GM18858 (cell line): ENCODE data around the gene CLEC2L.
"Not testable (repeated sequence)": the region's sequence is repeated elsewhere in the genome, so short reads cannot be mapped to it uniquely, and the experiment has no call there.

Experiments
- ATAC-seq: cut with Tn5 transposase; IDR thresholded peaks from one replicate; pipeline ENCODE4 v1.9.1; 2021; ENCODE audit not compliant: unreplicated experiment

CLEC2L gene

DNA sequence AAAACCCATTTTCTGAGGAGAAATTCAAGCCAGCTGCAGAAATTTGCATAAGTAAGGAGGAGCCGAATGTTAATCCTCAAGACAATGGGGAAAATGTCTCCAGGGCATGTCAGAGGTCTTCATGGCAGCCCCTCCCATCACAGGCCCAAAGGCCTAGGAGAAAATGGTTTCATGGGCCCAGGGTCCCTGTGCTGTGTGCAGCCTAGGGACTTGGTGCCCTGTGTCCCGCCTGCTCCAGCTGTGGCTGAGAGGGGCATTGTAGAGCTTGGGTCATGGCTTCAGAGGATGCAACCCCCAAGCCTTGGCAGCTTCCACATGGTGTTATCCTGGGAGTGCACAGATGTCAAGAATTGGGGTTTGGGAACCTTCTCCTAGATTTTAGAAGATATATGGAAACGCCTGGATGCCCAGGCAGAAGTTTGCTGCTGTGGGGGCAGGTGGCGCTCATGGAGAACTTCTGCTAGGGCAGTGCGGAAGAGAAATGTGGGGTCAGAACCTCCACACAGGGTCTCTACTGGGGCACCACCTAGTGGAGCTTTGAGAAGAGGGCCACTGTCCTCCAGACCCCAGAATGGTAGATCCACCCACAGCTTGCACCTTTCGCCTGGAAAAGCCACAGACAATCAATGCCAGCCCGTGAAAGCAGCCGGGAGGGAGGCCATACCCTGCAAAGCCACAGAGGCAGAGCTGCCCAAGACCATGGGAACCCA is 30.7 kb downstream of the CLEC2L start:
- ATAC-seq, result not testable (repeated sequence)

DNA sequence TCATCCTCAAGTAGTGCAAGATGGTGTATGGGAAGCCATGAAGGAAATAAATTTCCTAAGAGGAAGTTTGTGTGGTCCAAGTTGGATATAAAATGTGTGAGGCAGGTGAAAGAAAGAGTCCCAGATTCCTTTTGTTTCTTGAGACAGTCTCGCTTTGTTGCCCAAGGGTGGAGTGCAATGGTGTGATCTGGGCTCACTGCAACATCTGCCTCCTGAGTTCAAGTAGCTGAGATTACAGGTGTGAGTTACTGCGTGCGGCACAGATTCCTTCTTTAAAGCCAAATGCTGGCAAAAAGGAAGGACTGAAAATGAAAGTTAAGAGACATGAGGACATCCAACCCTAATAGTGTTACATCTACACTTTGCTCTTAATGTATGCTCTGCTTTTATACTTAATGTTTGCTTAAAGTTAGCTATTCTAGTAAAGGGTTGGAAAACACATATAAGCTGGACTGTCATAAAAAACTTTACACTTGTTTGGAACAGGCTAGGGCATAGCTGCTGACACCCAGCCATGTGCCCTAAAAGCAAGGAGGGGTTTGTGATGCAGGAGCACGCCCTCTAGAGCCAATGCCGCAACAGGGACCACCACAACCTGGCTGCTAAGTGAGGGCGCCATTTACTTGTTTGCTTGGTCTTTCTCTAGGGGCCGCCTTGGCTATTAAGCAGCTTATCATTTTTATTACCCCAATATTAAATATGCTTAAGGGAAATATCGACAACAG is 34.5 kb downstream of the CLEC2L start:
- no peak for ATAC-seq

DNA sequence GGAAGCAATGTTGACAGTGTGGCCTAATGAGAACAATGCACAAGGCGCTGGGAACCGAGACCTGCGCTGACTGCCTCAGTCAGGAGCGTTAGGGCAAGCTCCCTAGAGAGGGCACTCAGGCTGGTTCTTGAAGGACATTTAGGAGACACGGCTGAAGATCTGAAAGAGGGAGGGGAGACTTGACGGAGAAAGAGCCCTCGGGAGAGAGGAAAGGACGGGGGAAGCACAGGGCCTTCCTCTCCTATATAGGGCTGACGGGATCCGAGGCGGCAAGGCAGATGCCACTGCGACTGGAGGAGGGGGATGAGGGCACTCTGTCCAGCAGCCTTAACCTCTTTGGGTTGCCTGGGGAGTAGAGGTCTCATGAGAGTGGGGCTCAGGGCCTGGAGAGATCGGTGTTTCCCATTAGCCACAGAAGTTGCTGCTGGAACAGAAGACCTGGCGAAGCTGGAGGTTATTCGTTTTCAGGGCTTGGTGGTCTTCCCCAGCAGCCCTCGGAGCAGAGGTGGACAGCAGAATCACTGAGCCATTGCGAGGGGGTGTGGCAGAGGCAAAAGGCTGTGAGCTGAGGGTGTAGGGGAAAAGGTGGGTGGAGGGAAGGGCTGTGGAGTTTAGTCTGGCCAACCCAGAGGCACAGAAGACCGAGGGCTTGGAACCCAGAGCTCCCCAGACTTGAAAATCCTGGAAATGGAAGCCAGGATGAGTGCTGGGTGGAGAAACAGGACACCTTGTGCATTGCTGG is 36.0 kb downstream of the CLEC2L start:
- ATAC-seq, result no peak

DNA sequence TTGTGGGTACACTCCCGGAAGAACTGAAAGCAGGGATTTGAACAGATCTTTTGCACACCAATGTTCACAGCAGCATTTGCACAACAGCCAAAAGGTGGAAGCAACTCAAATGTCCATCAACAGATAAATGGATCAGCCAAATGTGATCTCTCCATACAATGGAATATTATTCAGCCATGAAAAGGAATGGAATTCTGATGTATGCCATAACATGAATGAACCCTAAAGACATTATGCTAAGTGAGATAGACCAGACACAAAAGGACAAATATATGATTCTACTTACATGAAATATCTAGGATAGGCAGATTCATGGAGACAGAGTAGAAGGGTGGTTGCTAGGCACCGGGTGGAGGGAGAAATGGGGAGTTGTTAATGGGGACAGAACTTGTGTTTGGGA is 36.7 kb downstream of the CLEC2L start:
- ATAC-seq, result no peak

DNA sequence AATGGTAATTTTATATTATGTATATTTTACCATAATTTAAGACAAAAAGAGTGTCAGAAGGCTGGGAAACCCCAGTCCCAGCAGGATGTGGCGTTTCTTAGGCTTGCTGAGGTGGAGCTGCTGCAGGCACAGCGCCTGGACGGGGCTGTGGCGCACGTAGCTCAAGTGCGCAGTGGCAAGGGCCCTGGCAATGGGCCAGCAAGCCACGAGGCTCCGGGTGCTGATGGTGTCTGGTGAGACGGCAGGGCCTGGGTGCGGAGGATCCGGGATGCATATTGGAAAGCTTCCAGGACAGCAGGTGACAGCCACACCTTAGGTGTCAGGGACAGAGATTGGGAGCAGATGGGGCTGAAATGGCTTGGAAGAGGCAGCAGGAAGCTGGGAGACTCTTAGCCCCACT is 37.2 kb downstream of the CLEC2L start:
- no peak for ATAC-seq

DNA sequence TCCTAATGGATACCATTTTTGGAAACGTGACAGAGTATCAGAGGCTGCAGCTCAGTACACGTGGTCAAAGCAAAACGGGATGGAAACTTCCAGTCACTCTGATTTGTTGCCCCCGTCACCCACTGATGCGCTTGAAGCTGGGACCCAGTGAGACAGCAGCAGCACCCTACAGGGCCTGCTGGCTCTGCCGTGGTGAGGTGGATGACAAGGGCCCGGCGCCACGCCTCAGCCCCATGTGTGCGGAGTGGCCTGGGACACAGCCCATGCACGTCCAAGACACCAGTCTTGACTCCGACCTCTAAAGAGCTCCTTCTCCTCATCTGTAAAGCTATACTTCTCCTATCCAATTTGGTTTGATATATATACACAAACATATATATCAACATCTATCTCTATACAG is 39.0 kb downstream of the CLEC2L start:
- no peak for ATAC-seq

DNA sequence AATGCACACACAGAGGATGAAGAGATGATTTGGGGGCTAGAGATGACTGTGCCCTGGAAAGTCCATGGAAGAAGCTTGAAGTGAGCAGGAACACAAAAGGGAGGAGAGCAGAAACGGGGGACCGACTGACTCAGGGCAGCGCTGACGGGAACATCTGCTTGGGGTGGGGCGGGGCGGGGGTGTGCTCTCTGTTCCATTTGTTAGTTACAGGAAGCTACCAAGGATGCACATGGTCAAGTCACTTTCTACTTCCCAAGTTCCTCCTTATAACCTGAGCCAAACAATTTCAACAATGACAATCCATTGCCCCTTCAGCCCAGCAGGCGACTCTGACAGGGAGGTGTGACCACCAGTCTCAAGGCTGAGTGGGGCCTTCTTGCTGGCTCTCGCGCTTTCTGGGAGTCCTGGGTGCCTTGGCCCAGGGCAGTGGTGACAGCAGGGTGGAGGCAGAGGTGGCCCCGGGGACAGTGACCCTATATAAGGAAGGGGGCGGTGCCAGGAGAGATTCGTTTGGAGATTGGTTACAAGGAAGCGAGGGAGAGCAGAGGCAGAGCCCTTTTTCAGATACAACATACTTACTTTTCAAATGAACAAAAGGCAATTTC is 39.6 kb downstream of the CLEC2L start:
- ATAC-seq, result no peak

DNA sequence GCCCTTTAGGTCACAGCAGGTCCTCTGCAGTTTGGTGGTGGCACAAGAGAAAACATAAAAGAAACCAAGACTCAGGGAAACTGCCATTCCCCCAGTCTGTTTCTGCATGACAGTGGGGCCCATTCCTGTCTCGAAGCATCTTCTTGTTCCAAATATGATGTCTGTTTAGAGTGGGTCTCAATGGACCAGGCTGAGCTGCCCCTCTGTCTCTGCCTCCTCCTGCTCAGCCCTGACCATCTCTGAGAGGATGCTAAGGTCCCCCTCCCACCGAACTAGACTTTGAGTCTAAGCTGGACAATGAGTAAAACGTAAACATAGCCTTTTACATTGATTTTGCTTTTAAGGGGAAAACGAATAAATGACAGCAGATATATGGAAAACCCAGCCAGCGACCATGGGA is 40.4 kb downstream of the CLEC2L start:
- ATAC-seq, result no peak

DNA sequence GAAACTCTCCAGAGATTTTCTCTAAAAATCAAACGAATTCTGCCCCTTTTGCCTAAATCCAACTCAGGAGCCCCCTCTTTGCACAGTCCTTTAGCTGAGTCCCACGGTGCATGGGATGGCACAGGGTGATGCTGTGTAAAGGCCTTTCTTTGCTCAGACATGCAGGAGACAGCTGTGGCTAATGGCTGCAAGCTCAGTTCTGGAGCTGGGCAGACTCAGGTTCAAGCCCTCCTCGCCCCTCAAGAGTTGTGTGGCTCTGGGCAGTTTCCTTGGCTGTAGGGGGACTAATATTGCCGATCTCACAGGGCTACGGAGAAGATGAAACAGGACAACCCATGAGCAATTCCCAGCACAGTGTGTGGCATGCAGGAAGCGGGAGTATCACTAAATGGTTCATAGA is 42.6 kb downstream of the CLEC2L start:
- ATAC-seq, result no peak

DNA sequence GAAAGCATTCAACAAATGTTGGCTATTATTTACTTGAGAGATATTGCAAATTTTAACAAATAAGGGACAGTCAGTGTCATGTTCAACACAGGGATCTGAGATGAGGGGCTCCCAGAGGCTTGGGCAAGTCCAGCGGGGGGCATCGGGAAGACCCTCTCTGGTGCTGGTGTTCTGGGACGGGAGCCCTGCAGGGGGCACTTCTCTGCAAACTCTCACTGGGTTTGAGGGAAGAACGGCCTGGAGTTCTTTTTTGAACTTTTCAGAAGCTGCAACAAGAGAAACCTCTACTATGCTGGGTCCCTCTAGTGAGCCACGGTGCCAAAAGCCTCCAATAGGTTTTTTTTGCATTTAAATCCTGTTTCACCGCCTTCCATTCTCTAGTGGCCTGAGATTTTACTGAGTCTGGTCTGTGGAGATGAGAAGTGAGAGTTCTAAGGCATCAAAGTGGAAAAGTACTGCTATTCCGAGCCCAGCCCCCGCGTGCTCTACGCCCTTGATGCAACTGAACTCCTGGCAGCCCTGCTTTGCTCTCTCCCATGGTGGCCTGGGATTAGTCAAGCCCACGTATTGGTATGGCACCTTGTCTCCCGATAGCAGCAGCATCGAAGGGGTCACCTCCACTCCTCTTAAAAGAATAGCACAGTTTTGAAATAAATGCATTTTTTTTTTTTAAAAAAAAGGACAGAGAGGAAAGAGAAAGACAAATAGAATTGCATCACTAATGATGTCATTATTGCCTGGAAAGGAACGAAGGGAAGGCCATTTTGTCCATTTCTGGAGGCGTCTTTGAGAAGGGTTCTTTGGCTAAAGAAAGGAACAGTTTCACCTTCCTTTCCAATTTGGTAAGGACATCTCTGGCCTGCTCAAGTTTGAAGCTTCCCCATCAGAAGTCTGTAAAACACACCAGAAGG is 43.5 kb downstream of the CLEC2L start:
- ATAC-seq, result no peak

DNA sequence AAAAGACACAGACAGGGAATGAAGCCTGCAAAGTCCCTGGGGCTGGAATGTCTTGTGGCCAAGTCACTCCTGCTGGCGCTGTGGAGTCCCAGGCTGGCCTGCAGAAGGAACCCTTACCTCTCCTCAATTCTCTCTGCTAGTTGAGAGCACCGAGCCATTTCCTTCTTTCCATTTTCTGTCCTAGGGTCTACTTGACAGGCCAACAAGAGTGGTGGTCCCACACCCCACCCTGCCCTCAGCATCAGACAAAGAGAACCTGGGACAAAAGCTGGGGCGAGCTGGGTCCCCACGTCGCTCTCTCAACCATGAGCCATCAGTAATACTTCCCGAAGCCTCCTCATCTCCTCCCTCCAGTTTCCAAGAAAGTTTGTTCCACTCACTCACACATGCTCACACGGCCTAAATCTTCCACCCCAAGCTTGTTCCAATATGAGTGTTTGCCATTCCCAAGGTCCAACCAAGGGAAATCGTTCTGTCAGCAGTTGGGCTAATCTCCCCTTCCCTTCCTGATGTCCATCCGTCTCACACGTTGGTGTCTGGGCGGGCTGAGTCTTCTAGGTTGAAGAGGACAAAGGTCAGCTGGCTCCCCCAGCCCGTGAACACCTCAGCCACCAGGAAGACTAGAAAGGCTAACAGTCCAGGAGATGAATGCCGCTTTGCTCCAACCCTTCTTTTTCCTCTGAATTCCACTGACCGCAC is 44.3 kb downstream of the CLEC2L start:
- no peak for ATAC-seq

DNA sequence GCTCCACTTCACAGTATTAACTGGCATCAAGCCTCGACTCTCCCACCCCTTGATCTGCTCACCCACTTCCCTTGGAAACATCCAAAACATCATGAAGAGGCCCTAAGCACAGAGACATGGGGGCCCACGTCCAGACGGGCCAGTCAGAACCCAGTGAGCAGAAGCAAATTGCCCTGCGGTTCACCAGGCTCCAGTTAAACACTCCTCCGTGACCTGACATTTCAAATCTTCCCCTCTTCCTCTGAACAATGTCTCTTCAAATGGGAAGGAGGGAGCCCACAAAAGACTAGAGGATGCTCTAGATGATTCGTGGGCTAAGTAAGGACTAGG is 44.8 kb downstream of the CLEC2L start:
- no peak for ATAC-seq

DNA sequence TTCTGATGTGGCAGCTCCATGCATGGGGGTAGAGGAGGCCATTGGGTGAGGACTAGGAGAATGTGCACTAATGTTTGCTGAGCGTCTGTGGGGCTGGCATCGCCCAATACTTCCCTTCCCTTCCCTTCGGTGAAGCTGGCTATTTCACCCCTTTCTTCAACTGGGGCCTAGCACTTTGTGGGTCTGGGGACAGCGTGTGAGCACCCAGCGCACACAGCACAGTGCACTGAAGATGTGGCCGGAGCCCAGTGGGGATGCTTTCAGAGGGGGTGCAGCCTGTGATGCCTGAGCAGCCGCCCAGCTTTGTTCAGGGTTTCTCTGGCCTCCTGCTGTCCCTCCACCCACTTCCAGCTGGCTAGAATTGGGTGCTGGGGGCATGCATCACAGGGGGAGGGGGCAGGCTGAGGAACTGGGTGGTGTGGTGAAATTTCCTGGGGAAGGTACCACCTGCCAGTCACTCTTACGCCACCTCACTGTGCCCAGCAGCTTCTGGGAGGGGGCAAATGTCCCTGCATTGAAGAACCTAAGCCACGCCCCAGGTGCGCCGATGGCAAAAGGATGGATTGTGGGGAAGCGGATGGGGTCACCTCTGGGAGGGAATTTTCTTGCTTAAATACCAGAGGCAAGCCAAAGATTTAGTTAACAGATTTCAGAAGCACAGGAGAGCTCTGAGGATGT is 45.5 kb downstream of the CLEC2L start:
- no peak for ATAC-seq

DNA sequence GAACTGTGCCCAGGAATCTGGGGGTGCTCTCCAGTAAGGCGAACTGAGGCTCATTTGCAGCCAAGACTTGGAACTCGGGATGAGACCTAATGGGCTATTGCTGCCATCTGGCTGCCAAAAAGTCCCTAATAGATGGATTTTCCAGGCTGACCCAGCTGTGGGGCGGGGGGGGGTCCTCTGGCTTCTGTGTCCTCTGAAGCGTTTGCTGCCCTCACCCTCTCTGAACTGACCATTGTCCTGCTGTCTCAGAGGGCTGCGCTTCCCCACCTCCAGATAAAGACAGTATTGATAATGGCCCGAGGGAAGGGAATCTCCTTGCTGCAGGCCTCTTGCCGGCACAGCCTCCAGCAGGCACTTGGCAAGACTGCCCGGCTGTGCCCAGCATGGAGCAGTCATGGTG is 46.6 kb downstream of the CLEC2L start:
- no peak for ATAC-seq

DNA sequence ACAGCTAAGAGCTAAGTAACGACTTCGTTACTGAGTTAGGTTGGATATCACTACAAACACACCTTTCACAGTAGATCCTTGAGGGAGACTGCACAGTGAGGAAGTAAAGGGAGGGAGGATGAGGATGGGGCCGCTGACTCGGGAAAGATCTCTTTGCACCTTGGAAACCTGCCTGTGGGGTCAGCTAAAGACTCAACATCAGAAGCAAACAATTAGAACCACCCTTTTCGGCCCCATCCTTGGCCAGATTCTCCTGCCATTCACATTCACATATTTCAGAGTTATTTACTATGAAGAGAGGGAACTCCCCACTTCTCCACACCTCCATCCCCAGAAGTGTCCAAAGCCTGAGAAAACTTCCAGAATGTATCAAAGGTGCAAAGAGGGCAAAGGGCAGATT is 47.1 kb downstream of the CLEC2L start:
- no peak for ATAC-seq

DNA sequence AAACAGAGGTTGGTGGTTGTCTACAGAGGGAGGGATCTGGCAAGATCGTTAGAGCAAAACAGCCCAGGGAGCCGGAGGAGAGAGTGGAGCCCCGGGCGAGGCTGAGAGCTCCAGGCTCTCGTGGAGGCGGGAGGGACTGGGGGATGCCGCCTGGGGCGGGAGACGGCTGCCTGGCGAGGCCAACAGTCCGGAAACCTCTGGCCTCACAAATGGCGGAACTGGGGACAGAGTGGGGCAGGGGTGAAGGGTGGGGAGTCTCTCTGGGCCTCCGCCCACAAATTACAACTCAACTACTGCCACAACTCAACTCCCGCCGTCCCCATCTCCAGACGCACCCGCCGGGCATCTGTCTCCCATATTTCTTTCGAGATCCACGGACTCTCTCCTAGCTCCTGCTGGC is 47.7 kb downstream of the CLEC2L start:
- no peak for ATAC-seq

DNA sequence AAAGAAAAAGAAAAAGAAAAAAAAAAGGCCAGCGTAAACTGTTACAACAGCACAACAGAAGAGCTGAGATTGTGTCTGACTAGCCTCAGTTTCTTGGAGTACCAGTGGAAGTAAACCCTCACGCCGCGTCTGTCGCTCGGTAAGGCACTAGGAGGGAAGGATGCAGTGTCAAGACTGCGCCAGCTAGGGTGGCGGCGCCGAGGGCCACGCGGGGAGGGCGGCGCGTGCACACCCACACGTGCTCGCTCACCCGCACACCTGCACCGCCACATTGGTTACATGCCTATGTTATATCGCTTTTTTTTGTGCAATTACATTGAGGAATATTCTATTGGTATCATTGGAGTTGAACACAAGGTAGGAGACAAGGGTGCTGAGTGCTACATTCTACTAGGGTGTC is 48.2 kb downstream of the CLEC2L start:
- ATAC-seq, result no peak

DNA sequence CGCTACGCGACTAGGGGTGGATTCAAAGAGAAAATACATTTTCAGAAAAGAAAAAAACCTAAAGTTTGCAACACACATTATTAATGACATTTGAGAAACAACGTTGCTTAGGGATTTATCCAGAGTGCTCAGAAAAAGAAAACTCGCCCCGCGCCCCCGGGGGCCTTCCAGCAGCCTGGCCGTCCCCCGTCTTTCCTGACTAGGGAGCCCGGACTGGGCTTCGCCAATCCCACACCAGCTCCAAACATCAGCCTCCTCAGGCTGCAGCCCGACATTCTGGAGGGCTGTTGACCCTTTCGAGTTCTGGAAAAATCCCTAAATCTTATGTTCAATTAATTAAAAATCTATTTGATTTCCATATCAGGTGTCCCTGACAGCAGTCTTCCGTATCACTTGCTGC is 48.6 kb downstream of the CLEC2L start:
- ATAC-seq, result no peak

DNA sequence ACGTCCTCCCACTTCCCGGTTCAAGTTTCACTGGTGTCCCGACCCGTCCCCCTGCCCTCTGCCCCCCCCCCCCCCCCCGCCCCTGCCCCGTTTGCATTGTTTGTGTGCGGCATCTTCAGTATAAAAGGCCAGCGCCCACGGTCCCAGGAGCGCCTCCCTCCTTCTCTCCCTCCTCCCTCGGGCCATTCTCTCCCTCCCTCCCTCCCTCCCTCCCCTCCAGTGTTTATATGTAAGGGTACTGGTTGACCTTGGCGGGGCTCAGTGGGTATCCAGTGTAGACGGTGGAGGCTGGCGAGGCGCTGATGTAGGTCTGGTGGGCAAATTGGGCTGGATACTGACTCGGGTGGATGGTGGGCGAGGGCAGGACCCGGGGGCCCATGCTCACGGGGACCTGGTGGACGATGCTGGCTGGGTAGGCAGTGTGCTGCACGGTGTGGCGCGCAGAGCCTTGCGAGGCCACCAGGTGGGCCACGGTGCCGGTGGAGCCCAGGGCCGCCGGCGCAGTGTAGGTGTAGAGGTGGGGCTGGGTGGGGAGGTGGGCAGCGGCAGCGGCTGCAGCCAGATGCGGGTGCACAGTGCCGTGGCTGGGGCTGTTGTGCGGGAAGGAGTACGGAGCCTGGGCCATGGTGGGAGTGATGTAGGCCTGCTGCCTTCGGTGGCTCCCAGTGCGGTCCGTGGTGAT is 49.4 kb downstream of the CLEC2L start:
- ATAC-seq, result no peak
